H1 (cell line): Measurements from ENCODE around the gene ASIC2. TPM values are rescaled to one million over a fixed set of nuclear protein-coding genes. Genes with fewer than 3 reads are reported as not detected.

ENCODE experiments used
- CTCF ChIA-PET: fragments of 300-600 bp; sonication (Branson Sonifier 250); formaldehyde crosslinking; loops from one replicate; lab custom pipeline; 2021; ENCODE audit not compliant: partially characterized antibody; lab: Charles Lee
- POLR2A ChIA-PET: fragments of 300-600 bp; sonication (Branson Sonifier 250); formaldehyde crosslinking; loops from one replicate; lab custom pipeline; 2021; ENCODE audit warnings: inconsistent platforms; ENCODE audit not compliant: partially characterized antibody; lab: Charles Lee
- DNase-seq, 2 experiments: peaks; one replicate each; pipeline versions ENCODE4 v3.0.0 to v3.0.0-alpha.2; 2010 to 2022; ENCODE audit warnings: low spot score in 2 of 2, low read depth in 1 of 2, mixed read lengths in 1 of 2
- FAIRE-seq: peaks from 2 replicates; lab custom pipeline; 2011; peaks lifted over from hg19 to GRCh38; lab: Jason Lieb, UNC
- H2AFZ ChIP-seq: 2 replicates; pipeline ENCODE4 v1.8.1; 2012; ENCODE audit warnings: low read length, inconsistent platforms
- H2AK5ac ChIP-seq: 2 replicates; pipeline ENCODE4 v1.6.1; 2013; ENCODE audit warnings: low read depth, low read length
- H2BK120ac ChIP-seq: replicated peaks from 2 replicates; pipeline ENCODE3; 2013; ENCODE audit warnings: low read depth, low read length, inconsistent platforms
- H2BK12ac ChIP-seq: 2 replicates; pipeline ENCODE4 v1.6.1; 2013; ENCODE audit warnings: low read depth, low read length
- H2BK15ac ChIP-seq: 2 replicates; pipeline ENCODE4 v1.6.1; 2013; ENCODE audit warnings: low read length
- H2BK20ac ChIP-seq: 2 replicates; pipeline ENCODE4 v1.6.1; 2013; ENCODE audit warnings: low read length
- H2BK5ac ChIP-seq: 2 replicates; pipeline ENCODE4 v1.6.1; 2013; ENCODE audit warnings: low read depth, low read length
- H3K14ac ChIP-seq: 2 replicates; pipeline ENCODE4 v1.6.1; 2013; ENCODE audit warnings: inconsistent platforms; ENCODE audit not compliant: insufficient read length
- H3K18ac ChIP-seq: 2 replicates; pipeline ENCODE4 v1.6.1; 2013; ENCODE audit warnings: low read length; ENCODE audit errors: extremely low read depth
- H3K23ac ChIP-seq: 2 replicates; pipeline ENCODE4 v1.6.1; 2013; ENCODE audit warnings: inconsistent platforms; ENCODE audit not compliant: insufficient read length
- H3K23me2 ChIP-seq: 2 replicates; pipeline ENCODE4 v1.6.1; 2013; ENCODE audit warnings: low read depth, low read length
- H3K27ac ChIP-seq: 2 replicates; pipeline ENCODE4 v1.6.1; 2011; ENCODE audit warnings: low read depth, low read length, inconsistent platforms
- H3K27me3 ChIP-seq, 4 experiments: replicated peaks in 1 of 4; 1 replicate in 1 of 4; 2 replicates in 3 of 4; pipeline versions ENCODE4 v1.6.1 to v1.8.1; 2011 to 2013; ENCODE audit warnings: low read length in 3 of 4, mild to moderate bottlenecking in 3 of 4, inconsistent platforms in 2 of 4, mixed read lengths in 2 of 4, moderate library complexity in 1 of 4; ENCODE audit not compliant: control insufficient read depth in 3 of 4, insufficient read depth in 3 of 4; ENCODE audit errors: extremely low read depth in 1 of 4
- H3K36me3 ChIP-seq, 4 experiments: 2 replicates each; pipeline versions ENCODE4 v1.6.1 to v1.8.1; 2011 to 2013; ENCODE audit warnings: mild to moderate bottlenecking in 4 of 4, low read length in 3 of 4, moderate library complexity in 2 of 4, control low read depth in 1 of 4, inconsistent platforms in 1 of 4; ENCODE audit not compliant: insufficient read depth in 4 of 4, control insufficient read depth in 2 of 4
- H3K4ac ChIP-seq: replicated peaks from 2 replicates; pipeline ENCODE3; 2013; ENCODE audit warnings: low read length, low read depth, mixed read lengths, inconsistent platforms; ENCODE audit not compliant: insufficient read length
- H3K4me1 ChIP-seq, 4 experiments: replicated peaks in 1 of 4; 1 replicate in 1 of 4; 2 replicates in 3 of 4; pipeline versions ENCODE4 v1.6.1 to v1.8.1; 2011 to 2013; ENCODE audit warnings: low read length in 3 of 4, inconsistent platforms in 2 of 4, mixed read lengths in 1 of 4; ENCODE audit not compliant: insufficient read depth in 4 of 4, control insufficient read depth in 3 of 4
- H3K4me2 ChIP-seq, 2 experiments: 2 replicates each; pipeline versions ENCODE4 v1.6.1 to v1.8.1; 2011 to 2013; ENCODE audit warnings: low read depth in 2 of 2, low read length in 2 of 2, control low read depth in 1 of 2, inconsistent platforms in 1 of 2, mild to moderate bottlenecking in 1 of 2; ENCODE audit not compliant: insufficient read depth in 1 of 2
- H3K4me3 ChIP-seq, 4 experiments: fragments of 200-600, 300-600 bp in 1 of 4; sonication (generic), shearing (Covaris generic), sonication (Bioruptor Twin) in 1 of 4; 2 replicates each; pipeline versions ENCODE4 v1.5.1 to v1.8.1; 2011 to 2016; ENCODE audit warnings: low read length in 4 of 4, low read depth in 3 of 4, control low read depth in 2 of 4, inconsistent platforms in 2 of 4, mild to moderate bottlenecking in 2 of 4, mixed read lengths in 1 of 4, moderate library complexity in 1 of 4; ENCODE audit not compliant: insufficient read depth in 2 of 4; ENCODE audit errors: extremely low read depth in 1 of 4
- H3K56ac ChIP-seq: replicated peaks from 2 replicates; pipeline ENCODE3; 2013; ENCODE audit warnings: low read depth, mild to moderate bottlenecking, mixed read lengths, low read length, inconsistent platforms; ENCODE audit not compliant: insufficient read length
- H3K79me1 ChIP-seq: 2 replicates; pipeline ENCODE4 v1.6.1; 2013; ENCODE audit warnings: low read depth, low read length, control low read depth
- H3K79me2 ChIP-seq, 2 experiments: 2 replicates each; pipeline versions ENCODE4 v1.6.1 to v1.8.1; 2012 to 2013; ENCODE audit warnings: low read length in 2 of 2, mild to moderate bottlenecking in 2 of 2, inconsistent platforms in 1 of 2; ENCODE audit not compliant: insufficient read depth in 2 of 2, control insufficient read depth in 1 of 2
- H3K9ac ChIP-seq, 4 experiments: replicated peaks in 1 of 4; 1 replicate in 1 of 4; 2 replicates in 3 of 4; pipeline versions ENCODE4 v1.6.1 to v1.8.1; 2011 to 2013; ENCODE audit warnings: low read depth in 3 of 4, low read length in 3 of 4, control low read depth in 2 of 4, mild to moderate bottlenecking in 2 of 4, moderate library complexity in 2 of 4, inconsistent platforms in 1 of 4; ENCODE audit errors: extremely low read depth in 1 of 4
- H3K9me3 ChIP-seq, 2 experiments: 2 replicates each; pipeline versions ENCODE4 v1.6.1 to v1.8.1; 2012 to 2013; ENCODE audit warnings: mild to moderate bottlenecking in 2 of 2, moderate library complexity in 2 of 2, control low read depth in 1 of 2, inconsistent platforms in 1 of 2, low read depth in 1 of 2, low read length in 1 of 2, mixed read lengths in 1 of 2; ENCODE audit not compliant: insufficient read depth in 2 of 2
- H4K20me1 ChIP-seq, 2 experiments: replicated peaks in 1 of 2; 2 replicates each; pipeline versions ENCODE3 to v1.8.1; 2011 to 2013; ENCODE audit warnings: inconsistent platforms in 2 of 2, low read length in 2 of 2, mild to moderate bottlenecking in 1 of 2; ENCODE audit not compliant: insufficient read depth in 2 of 2, control insufficient read depth in 1 of 2
- H4K5ac ChIP-seq: 2 replicates; pipeline ENCODE4 v1.6.1; 2013; ENCODE audit warnings: low read length, low read depth, mixed read lengths, inconsistent platforms; ENCODE audit not compliant: insufficient read length
- H4K8ac ChIP-seq: 2 replicates; pipeline ENCODE4 v1.8.0; 2013; ENCODE audit warnings: mild to moderate bottlenecking, moderate library complexity, low read length, inconsistent platforms; ENCODE audit not compliant: insufficient read depth; ENCODE audit errors: extremely low read depth
- H4K91ac ChIP-seq: replicated peaks from 2 replicates; pipeline ENCODE3; 2013; ENCODE audit warnings: low read length, mixed read lengths, inconsistent platforms; ENCODE audit not compliant: insufficient read length
- GTF2F1 ChIP-seq: IDR thresholded peaks from 2 replicates; pipeline ENCODE4 v1.6.1; 2012; ENCODE audit warnings: low read depth, low read length, improper control_type of control experiment, borderline replicate concordance
- HDAC6 ChIP-seq: IDR thresholded peaks from one replicate; pipeline ENCODE4 v1.7.1; 2012; ENCODE audit warnings: low read depth, mild to moderate bottlenecking, inconsistent platforms, low read length, moderate library complexity
- JUND ChIP-seq: IDR thresholded peaks from 2 replicates; pipeline ENCODE4 v1.6.1; 2011; ENCODE audit warnings: mild to moderate bottlenecking, improper control_type of control experiment, low read length
- KDM5A ChIP-seq: fragments of 200-600 bp; IDR thresholded peaks from 2 replicates; pipeline ENCODE4 v1.7.1; 2012; ENCODE audit warnings: mild to moderate bottlenecking, low read length, inconsistent platforms, mixed read lengths
- NRF1 ChIP-seq: IDR thresholded peaks from 2 replicates; pipeline ENCODE4 v1.6.1; 2011; ENCODE audit warnings: mild to moderate bottlenecking, low read depth, low read length, improper control_type of control experiment
- PHF8 ChIP-seq: fragments of 200-600 bp; sonication (generic); conservative IDR thresholded peaks from 2 replicates; pipeline ENCODE4 v1.7.1; 2012; ENCODE audit warnings: low read depth, mild to moderate bottlenecking, inconsistent platforms, low read length, moderate library complexity
- SIN3A ChIP-seq, 2 experiments: IDR thresholded peaks in 1 of 2; conservative IDR thresholded peaks in 1 of 2; 2 replicates each; pipeline ENCODE4 v1.6.1; 2011 to 2012; ENCODE audit warnings: low read length in 2 of 2, improper control_type of control experiment in 1 of 2, low read depth in 1 of 2, mild to moderate bottlenecking in 1 of 2
- SP2 ChIP-seq: IDR thresholded peaks from 2 replicates; pipeline ENCODE4 v1.6.1; 2012; ENCODE audit warnings: mild to moderate bottlenecking, low read length, inconsistent platforms
- TBP ChIP-seq: IDR thresholded peaks from 2 replicates; pipeline ENCODE4 v1.6.1; 2011; ENCODE audit warnings: low read depth, low read length, improper control_type of control experiment
- polyA plus RNA-seq, 7 experiments: library from polyadenylated mRNA; depleted of rRNA in 3 of 7; stranded (reverse) in 5 of 7; unstranded in 2 of 7; fragments of >200 nt in 5 of 7; fragments of 200-250 nt in 2 of 7; gene quantifications; 1 replicate in 5 of 7; 2 replicates in 1 of 7; 4 replicates in 1 of 7; pipeline versions ENCODE4 v1.2.1 to v1.2.3, GENCODE V29; 2011 to 2013; ENCODE audit warnings: missing spikeins in 2 of 7, mixed read lengths in 2 of 7
- total RNA-seq: library from RNA; stranded (reverse); fragmentation: NEBNext Ultra II Directional; extraction: Animal tissue kit (Norgen Biotek cat#: 25700); gene quantifications from 2 replicates; pipeline ENCODE4 v1.2.1, GENCODE V29; 2021

ASIC2 gene
- total and polyA plus RNA-seq, 2 of the 8 experiments (the other 6 are each of a cell fraction or from before 2014, with no cell fraction given) = 0.86 to 1.2 TPM

GRCh38 chr17:33300241-33300640 lies 7.1 kb upstream of the ASIC2 start:
- Histone ChIP-seq H2AK5ac (no peak overlapping the region), H3K23me2 (peaks cover 2% of the 10 kb centered on the region; the same call in 1 of the 2 replicates), H3K9ac (no peak overlapping the region), H4K8ac (no peak overlapping the region), H3K4me3 (no peak overlapping the region), H3K4me2 (no peak overlapping the region), H4K20me1 (no peaks in the 10 kb centered on the region), H3K23ac (no peak overlapping the region), H4K5ac (no peak overlapping the region), H2AFZ (no peak overlapping the region), H2BK120ac (no peak overlapping the region), H3K56ac (no peak overlapping the region), H2BK12ac (no peak overlapping the region), H2BK15ac (no peak overlapping the region), H3K18ac (no peak overlapping the region), H2BK20ac (no peak overlapping the region), H3K36me3 (no peaks in the 10 kb centered on the region), H3K4ac (no peak overlapping the region), H3K14ac (no peak overlapping the region), H3K27me3 (peaks cover 0 to 2% (median under 1%) of the 10 kb centered on the region in 4 experiments; a peak in 1 of 7 replicates), H3K4me1 (no peaks in the 10 kb centered on the region), H2BK5ac (no peak overlapping the region), H4K91ac (no peak overlapping the region), H3K9me3 (peaks cover 0 to 3% of the 10 kb centered on the region in 2 experiments; a peak in 1 of 4 replicates), H3K79me2 (no peaks in the 10 kb centered on the region), H3K79me1 (no peaks in the 10 kb centered on the region), H3K27ac (no peak overlapping the region)
- ChIA-PET POLR2A (no interaction called here), CTCF (no interaction called here)
- DNase-seq (no peak), FAIRE-seq (no peak)
- TF ChIP-seq TBP = no peak
- TF ChIP-seq PHF8 = no peak
- no peak for TF ChIP-seq JUND
- no peak for TF ChIP-seq KDM5A
- TF ChIP-seq NRF1 = no peak
- no peak for TF ChIP-seq GTF2F1
- TF ChIP-seq SP2 = no peak
- no peak for TF ChIP-seq HDAC6
- no peak for TF ChIP-seq SIN3A (conservative IDR thresholded peaks at IDR 0.05 in 1 of 2, IDR thresholded peaks at IDR 0.05 in 1 of 2; ENCODE audit: low read depth in 1 of 2, low read length in 2 of 2)
